Measurements from ENCODE around the gene RAMP2. TPM values are rescaled to one million over a fixed set of nuclear protein-coding genes. Genes with fewer than 3 reads are reported as not detected.

Gene RAMP2
- polyA plus RNA-seq, 3 donors, result 87.3 to 96.7 (median 92.2) TPM

DNA sequence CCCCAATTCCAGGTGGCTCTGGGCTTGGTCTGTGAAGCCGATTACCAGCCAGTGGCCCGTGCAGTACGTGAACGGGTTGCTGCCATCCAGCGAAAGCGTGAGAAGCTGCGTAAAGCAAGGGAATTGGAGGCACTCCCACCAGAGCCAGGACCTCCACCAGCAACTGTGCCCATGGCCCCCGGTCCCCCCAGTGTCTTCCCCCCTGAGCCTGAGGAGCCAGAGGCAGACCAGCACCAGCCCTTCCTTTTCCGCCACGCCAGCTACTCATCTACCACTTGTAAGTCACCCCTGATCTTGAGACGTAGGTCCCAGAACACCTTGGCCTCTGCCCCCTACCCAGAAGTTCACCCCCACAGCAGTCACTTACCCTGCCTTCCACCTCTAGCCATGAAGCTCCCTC lies 26.2 kb downstream of the RAMP2 start:
- no peak for DNase-seq (ENCODE audit: low read depth in 3 of 3, low spot score in 2 of 3)

DNA sequence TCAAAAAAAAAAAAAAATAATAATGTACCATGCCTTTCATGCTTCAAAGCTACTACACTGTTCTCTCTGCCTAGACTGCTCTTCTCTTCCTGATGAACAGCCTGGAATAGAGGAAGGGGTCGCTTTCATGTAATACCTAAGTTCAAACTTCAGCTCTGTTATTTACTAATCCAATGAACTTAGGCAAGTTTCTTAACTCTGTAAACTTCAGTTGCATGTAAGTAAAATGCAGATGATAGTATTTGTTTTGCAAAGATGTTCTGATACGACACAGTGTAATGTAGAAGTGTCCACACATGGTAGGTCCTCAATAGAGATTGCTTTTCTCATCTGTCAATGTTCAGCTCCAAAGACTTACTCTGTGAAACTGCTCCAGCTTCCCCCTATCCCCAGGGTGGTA lies 30.9 kb downstream of the RAMP2 start:
- no peak for DNase-seq (ENCODE audit: low read depth in 3 of 3, low spot score in 2 of 3)

GRCh38 chr17:42792545-42792944 lies 31.5 kb downstream of the RAMP2 start:
- DNase-seq (ENCODE audit: low read depth in 3 of 3, low spot score in 2 of 3), result no peak

- DNase-seq (ENCODE audit: low read depth in 3 of 3, low spot score in 2 of 3), result no peak
These were observed 34.0 kb downstream of the RAMP2 start for GRCh38 chr17:42795061-42795460.

DNA sequence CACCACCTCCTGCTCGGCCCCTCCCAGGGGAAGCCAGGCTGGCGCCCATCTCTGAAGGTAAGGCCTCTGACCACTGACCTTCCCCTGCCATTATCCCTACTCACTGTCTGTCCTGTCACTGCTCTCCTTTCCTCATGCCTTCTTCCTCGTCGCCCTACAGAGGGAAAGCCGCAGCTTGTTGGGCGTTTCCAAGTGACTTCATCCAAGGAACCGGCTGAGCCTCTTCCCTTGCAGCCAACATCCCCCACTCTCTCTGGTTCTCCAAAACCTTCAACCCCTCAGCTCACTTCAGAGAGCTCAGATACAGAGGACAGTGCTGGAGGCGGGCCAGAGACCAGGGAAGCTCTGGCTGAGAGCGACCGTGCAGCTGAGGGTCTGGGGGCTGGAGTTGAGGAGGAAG lies 34.4 kb downstream of the RAMP2 start:
- no peak for DNase-seq (ENCODE audit: low read depth in 3 of 3, low spot score in 2 of 3)

DNA sequence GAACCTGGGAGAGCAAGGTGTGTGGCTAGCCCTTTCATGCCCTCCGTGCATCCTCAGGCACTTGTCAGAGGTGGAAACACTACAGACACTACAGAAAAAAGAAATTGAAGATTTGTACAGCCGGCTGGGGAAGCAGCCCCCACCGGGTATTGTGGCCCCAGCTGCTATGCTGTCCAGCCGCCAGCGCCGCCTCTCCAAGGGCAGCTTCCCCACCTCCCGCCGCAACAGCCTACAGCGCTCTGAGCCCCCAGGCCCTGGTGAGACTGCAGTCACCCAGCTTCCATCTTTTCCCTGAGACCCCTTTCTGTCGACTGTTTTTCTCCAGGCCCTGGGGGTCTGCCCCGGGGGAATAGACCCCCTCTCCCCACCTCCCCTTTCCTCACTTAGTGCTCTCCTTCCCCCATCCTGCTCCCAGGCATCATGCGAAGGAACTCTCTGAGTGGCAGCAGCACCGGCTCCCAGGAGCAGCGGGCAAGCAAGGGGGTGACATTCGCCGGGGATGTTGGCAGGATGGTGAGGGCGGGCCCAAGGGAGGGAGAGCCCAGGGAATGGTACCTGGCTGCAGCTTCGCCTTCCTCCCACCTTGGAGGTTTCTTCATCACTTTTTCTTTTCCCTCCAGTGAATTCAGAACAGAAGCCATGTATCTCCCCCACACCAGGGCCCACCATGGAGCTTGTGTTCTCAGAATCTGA lies 35.2 kb downstream of the RAMP2 start:
- no peak for DNase-seq (ENCODE audit: low read depth in 3 of 3, low spot score in 2 of 3)

DNA sequence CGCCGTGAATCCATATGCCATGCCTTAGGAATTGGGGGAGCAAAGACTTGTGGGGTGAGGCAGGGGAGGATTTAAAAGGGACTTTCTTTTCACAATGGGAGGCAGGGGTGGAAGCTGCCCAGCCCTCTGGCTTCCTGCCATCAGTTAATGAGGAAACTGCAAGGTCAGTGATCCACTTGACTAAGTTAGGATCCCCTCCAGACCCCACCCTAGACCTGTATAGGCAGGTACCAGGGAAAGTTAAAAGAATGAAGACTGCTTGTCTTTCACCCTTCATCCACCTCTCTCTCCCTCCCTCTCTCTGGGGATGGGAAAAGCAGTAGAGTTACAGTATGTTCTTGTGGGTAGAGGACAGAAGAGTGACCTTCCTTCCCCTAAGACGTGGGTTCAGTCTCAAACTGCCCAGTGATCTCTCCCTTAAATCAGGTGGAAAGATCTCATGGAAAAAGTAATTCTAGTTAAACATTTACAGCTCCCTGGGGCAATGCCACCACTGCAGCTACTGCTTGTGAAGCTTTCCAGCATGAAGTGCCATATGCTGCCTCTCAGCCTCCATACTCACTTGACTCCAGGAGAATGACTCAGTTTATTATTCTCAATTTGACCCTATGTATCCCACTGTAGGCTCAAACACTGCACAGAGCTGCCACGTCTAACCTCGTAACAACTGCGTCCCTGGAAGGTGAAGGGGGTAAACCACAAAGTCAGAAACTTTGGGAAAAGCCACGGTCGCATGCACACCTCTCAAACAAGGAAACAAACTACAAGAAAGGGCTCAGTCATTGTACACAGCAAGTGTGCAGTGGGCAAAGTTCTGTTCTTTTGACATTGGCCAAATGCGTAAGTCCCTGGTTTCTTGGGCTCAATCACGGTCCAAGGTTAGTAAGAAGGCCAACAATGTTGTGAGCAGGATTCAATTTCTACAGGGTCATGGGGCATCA lies 36.3 kb downstream of the RAMP2 start:
- DNase-seq (ENCODE audit: low read depth in 3 of 3, low spot score in 2 of 3), result no peak

DNA sequence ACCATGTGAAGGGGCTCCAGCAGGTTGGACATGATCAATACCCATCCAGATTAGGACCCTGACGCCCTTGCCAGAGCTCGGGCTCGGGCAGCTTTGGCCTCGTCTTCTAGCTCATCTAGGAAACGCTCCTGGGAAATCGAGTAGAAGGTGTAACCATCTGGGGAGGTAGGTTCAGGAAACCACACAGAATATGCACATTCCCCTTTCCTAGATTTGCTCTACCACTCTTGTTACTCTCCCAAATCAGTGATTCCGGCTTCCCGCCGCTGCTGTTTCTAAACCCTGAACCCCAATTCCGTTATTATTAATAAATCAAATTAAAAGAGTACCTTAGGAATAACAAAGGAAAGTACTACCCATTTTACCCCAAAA lies 37.0 kb downstream of the RAMP2 start:
- no peak for DNase-seq (ENCODE audit: low read depth in 3 of 3, low spot score in 2 of 3)

GRCh38 chr17:42798383-42799380 lies 37.7 kb downstream of the RAMP2 start, which contains the start of the genes CNTD1 and COA3:
TSS of gene CNTD1 (plus strand) at chr17:42798861. CDS start at chr17:42799068, 207 bp downstream.
TSS of gene COA3 (minus strand) at chr17:42798704. CDS start at chr17:42798681, 23 bp downstream.
- DNase-seq (ENCODE audit: low read depth in 3 of 3, low spot score in 2 of 3), result peak in 1 of 3 donors; percentile 78

GRCh38 chr17:42803074-42803883 lies 42.3 kb downstream of the RAMP2 start:
- no peak for DNase-seq (ENCODE audit: low read depth in 3 of 3, low spot score in 2 of 3)

DNA sequence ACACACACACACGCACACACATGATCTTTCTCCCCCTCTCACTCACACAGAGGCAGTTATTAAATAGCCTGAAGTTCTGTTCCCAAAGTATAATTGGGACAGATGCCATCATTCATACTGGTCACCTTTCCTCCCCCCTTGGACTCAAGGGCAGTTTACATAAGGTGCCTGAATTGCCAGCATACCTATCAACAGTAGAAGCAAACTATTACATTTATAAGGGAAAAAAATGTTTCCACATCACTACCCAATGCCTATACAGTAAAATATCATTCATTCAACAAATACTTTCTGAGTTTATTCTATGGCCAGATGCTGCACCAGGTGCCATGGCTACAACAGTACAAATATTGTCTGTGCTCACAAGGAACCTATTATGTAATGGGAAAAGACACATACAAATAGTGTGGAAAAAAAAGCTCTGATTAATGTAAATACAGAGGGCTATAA lies 43.9 kb downstream of the RAMP2 start:
- no peak for DNase-seq (ENCODE audit: low read depth in 3 of 3, low spot score in 2 of 3)

GRCh38 chr17:42806249-42806648 lies 45.2 kb downstream of the RAMP2 start:
- no peak for DNase-seq (ENCODE audit: low read depth in 3 of 3, low spot score in 2 of 3)

DNA sequence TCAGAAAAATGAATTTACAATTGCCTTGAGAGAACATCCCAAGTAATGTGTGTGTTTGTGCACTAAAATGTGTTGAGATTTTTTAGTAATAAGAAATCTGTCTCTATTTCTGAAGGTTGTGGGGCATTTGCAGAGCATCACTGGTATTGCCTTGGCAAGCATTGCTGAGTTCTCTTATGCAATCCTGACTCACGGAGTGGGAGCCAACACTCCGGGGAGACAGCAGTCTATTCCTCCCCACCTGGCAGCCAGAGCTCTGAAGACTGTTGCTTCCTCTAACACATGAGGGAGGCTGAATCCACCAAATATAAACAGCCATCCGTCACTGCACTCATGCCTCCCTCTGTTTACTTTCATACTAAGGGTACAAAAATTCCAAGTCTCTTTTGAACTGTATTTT lies 48.2 kb downstream of the RAMP2 start:
- no peak for DNase-seq (ENCODE audit: low read depth in 3 of 3, low spot score in 2 of 3)

Other genes with a start within 250 kb of the RAMP2 start
- gene NAGLU, start 225.0 kb upstream of the RAMP2 start, polyA plus RNA-seq (ENCODE audit: insufficient read length in 3 of 3), result 10 to 100 TPM; 18.1 to 22.8 (median 20.4) TPM
- 1 to 10 TPM; 3.0 to 4.1 (median 3.6) TPM for gene HSD17B1, start 208.3 kb upstream of the RAMP2 start, polyA plus RNA-seq (ENCODE audit: insufficient read length in 3 of 3)
- 10 to 100 TPM; 54.0 to 58.4 (median 54.8) TPM for gene COASY, start 199.1 kb upstream of the RAMP2 start, polyA plus RNA-seq (ENCODE audit: insufficient read length in 3 of 3)
- 10 to 100 TPM; 33.9 to 35.7 (median 34.7) TPM for gene MLX, start 194.1 kb upstream of the RAMP2 start, polyA plus RNA-seq (ENCODE audit: insufficient read length in 3 of 3)
- gene PSMC3IP, start 183.5 kb upstream of the RAMP2 start, polyA plus RNA-seq (ENCODE audit: insufficient read length in 3 of 3), result 10 to 100 TPM; 16.3 to 21.5 (median 19.0) TPM
- gene RETREG3, start 151.9 kb upstream of the RAMP2 start, polyA plus RNA-seq (ENCODE audit: insufficient read length in 3 of 3), result 10 to 100 TPM; 43.1 to 44.1 (median 43.3) TPM
- gene TUBG1, start 151.5 kb upstream of the RAMP2 start, polyA plus RNA-seq (ENCODE audit: insufficient read length in 3 of 3), result 10 to 100 TPM; 53.5 to 63.6 (median 54.5) TPM
- gene TUBG2, start 101.9 kb upstream of the RAMP2 start, polyA plus RNA-seq (ENCODE audit: insufficient read length in 3 of 3), result 10 to 100 TPM; 19.5 to 20.7 (median 20.0) TPM
- 10 to 100 TPM; 11.0 to 12.7 (median 11.5) TPM for gene PLEKHH3, start 84.2 kb upstream of the RAMP2 start, polyA plus RNA-seq (ENCODE audit: insufficient read length in 3 of 3)
- gene CCR10, start 79.4 kb upstream of the RAMP2 start, polyA plus RNA-seq (ENCODE audit: insufficient read length in 3 of 3), result 1 to 10 TPM in 2 of 3 donors, under 1 TPM in 1; 0.87 to 1.1 (median 1.0) TPM
- 1 to 10 TPM; 6.4 to 7.1 (median 7.0) TPM for gene CNTNAP1, start 78.7 kb upstream of the RAMP2 start, polyA plus RNA-seq (ENCODE audit: insufficient read length in 3 of 3)
- gene EZH1, start 16.2 kb upstream of the RAMP2 start, polyA plus RNA-seq (ENCODE audit: insufficient read length in 3 of 3), result 10 to 100 TPM; 37.3 to 44.1 (median 40.8) TPM
- gene VPS25, start 12.2 kb downstream of the RAMP2 start, polyA plus RNA-seq (ENCODE audit: insufficient read length in 3 of 3), result 100 to 1,000 TPM in 1 of 3 donors, 10 to 100 TPM in 2; 95.3 to 105 (median 97.8) TPM
- gene WNK4, start 19.4 kb downstream of the RAMP2 start, polyA plus RNA-seq (ENCODE audit: insufficient read length in 3 of 3), result 10 to 100 TPM in 2 of 3 donors, 1 to 10 TPM in 1; 8.7 to 11.2 (median 11.0) TPM
- gene COA3, start 37.5 kb downstream of the RAMP2 start, polyA plus RNA-seq (ENCODE audit: insufficient read length in 3 of 3), result 100 to 1,000 TPM; 162 to 191 (median 178) TPM
- gene CNTD1, start 37.6 kb downstream of the RAMP2 start, polyA plus RNA-seq (ENCODE audit: insufficient read length in 3 of 3), result 1 to 10 TPM; 1.6 to 2.0 (median 1.7) TPM
- gene BECN1, start 63.1 kb downstream of the RAMP2 start, polyA plus RNA-seq (ENCODE audit: insufficient read length in 3 of 3), result 10 to 100 TPM; 74.8 to 80.9 (median 78.8) TPM
- gene PSME3, start 72.2 kb downstream of the RAMP2 start, polyA plus RNA-seq (ENCODE audit: insufficient read length in 3 of 3), result 100 to 1,000 TPM; 109 to 116 (median 114) TPM
- gene AOC2, start 83.4 kb downstream of the RAMP2 start, polyA plus RNA-seq (ENCODE audit: insufficient read length in 3 of 3), result under 1 TPM; 0.74 to 0.82 (median 0.80) TPM
- gene AOC3, start 90.0 kb downstream of the RAMP2 start, polyA plus RNA-seq (ENCODE audit: insufficient read length in 3 of 3), result 1 to 10 TPM; 4.8 to 6.2 (median 5.3) TPM
- 1 to 10 TPM; 4.3 to 7.0 (median 6.5) TPM for gene G6PC1, start 139.6 kb downstream of the RAMP2 start, polyA plus RNA-seq (ENCODE audit: insufficient read length in 3 of 3)
- gene AARSD1, start 203.2 kb downstream of the RAMP2 start, polyA plus RNA-seq (ENCODE audit: insufficient read length in 3 of 3), result 10 to 100 TPM; 53.2 to 55.5 (median 54.0) TPM
- 1 to 10 TPM; 1.8 to 2.3 (median 1.9) TPM for gene PTGES3L, start 218.9 kb downstream of the RAMP2 start, polyA plus RNA-seq (ENCODE audit: insufficient read length in 3 of 3)
- 10 to 100 TPM; 15.9 to 16.6 (median 16.5) TPM for gene RUNDC1, start 219.3 kb downstream of the RAMP2 start, polyA plus RNA-seq (ENCODE audit: insufficient read length in 3 of 3)
- gene RPL27, start 237.2 kb downstream of the RAMP2 start, polyA plus RNA-seq (ENCODE audit: insufficient read length in 3 of 3), result 1,000 to 10,000 TPM; 1,375 to 1,510 (median 1,475) TPM
- 10 to 100 TPM in 2 of 3 donors, 1 to 10 TPM in 1; 9.2 to 12.7 (median 10.5) TPM for gene IFI35, start 245.6 kb downstream of the RAMP2 start, polyA plus RNA-seq (ENCODE audit: insufficient read length in 3 of 3)

Measured in right renal cortex interstitium (tissue), 3 donors.